HepG2 (cell line): ENCODE results near the gene CEP170. TPM values are rescaled to one million over a fixed set of nuclear protein-coding genes. Genes with fewer than 3 reads are reported as not detected.
"Not testable (repeated sequence)": the region's sequence is repeated elsewhere in the genome, so short reads cannot be mapped to it uniquely, and the experiment has no call there.

Experiments used
- ATAC-seq: fragments of 200-7000 bp; cut with Tn5 transposase; 3 replicates; pipeline ENCODE4 v1.9.1; 2020; ENCODE audit warnings: mild to moderate bottlenecking, moderate library complexity
- BruUV-seq: library from RNA; stranded (reverse); fragments of 400-500 nt; replicated peaks from 2 replicates; lab custom pipeline; 2021; lab: Mats Ljungman, UMichigan
- CTCF ChIA-PET: fragments of 300-600 bp; formaldehyde crosslinking; extraction: SDS; loops from one replicate; lab custom pipeline; 2021; ENCODE audit warnings: low total read pairs, inconsistent platforms, low intra/inter-chr PET ratio; lab: Yijun Ruan, JAX
- POLR2A ChIA-PET: fragments of 350-600 bp; sonication (Branson Sonifier 250); formaldehyde crosslinking; loops from one replicate; lab custom pipeline; 2020; ENCODE audit warnings: antibody characterized with exemption, inconsistent platforms; lab: Yijun Ruan, JAX
- DNase-seq: peaks from one replicate; pipeline ENCODE4 v3.0.0-alpha.2; 2015; ENCODE audit warnings: low spot score
- FAIRE-seq: peaks from 3 replicates; lab custom pipeline; 2011; peaks lifted over from hg19 to GRCh38; lab: Jason Lieb, UNC
- H2AFZ ChIP-seq: one replicate; pipeline ENCODE4 v1.6.1; 2011; ENCODE audit warnings: low read length, inconsistent platforms
- H3K27ac ChIP-seq: fragments of 300-600 bp; 3 replicates; pipeline ENCODE4 v1.8.0; 2011; ENCODE audit warnings: mixed run types, mild to moderate bottlenecking, mixed read lengths, low read length, inconsistent platforms; ENCODE audit not compliant: insufficient read depth; ENCODE audit errors: extremely low read length
- H3K27me3 ChIP-seq, 2 experiments: fragments of 200-600 bp in 1 of 2; 2 replicates in 1 of 2; 3 replicates in 1 of 2; pipeline versions ENCODE4 v1.6.0 to v1.8.0; 2011; ENCODE audit warnings: low read length in 2 of 2, mild to moderate bottlenecking in 2 of 2, moderate library complexity in 2 of 2, inconsistent platforms in 1 of 2; ENCODE audit not compliant: insufficient read depth in 2 of 2, control insufficient read depth in 1 of 2
- H3K36me3 ChIP-seq, 2 experiments: fragments of 200-600 bp in 1 of 2; replicated peaks in 1 of 2; 2 replicates in 1 of 2; 3 replicates in 1 of 2; pipeline versions ENCODE4 v1.5.1 to v1.8.0; 2011; ENCODE audit warnings: low read length in 2 of 2, inconsistent platforms in 1 of 2; ENCODE audit not compliant: insufficient read depth in 2 of 2, control insufficient read depth in 1 of 2
- H3K4me1 ChIP-seq: 2 replicates; pipeline ENCODE4 v1.5.1; 2012; ENCODE audit warnings: low read length, inconsistent platforms; ENCODE audit not compliant: insufficient read depth
- H3K4me2 ChIP-seq: 2 replicates; pipeline ENCODE4 v1.6.0; 2011; ENCODE audit warnings: low read depth, low read length, inconsistent platforms
- H3K4me3 ChIP-seq, 3 experiments: fragments of 200-600 bp in 1 of 3; sonication (generic), shearing (Covaris generic) in 1 of 3; replicated peaks in 1 of 3; 2 replicates each; pipeline ENCODE4 v1.5.1; 2011 to 2016; ENCODE audit warnings: low read length in 3 of 3, inconsistent platforms in 2 of 3, low read depth in 2 of 3, mild to moderate bottlenecking in 2 of 3, control low read depth in 1 of 3, mixed read lengths in 1 of 3; ENCODE audit not compliant: insufficient read depth in 1 of 3
- H3K79me2 ChIP-seq: one replicate; pipeline ENCODE4 v1.6.1; 2011; ENCODE audit warnings: low read length, inconsistent platforms; ENCODE audit not compliant: insufficient read depth
- H3K9ac ChIP-seq: 2 replicates; pipeline ENCODE4 v1.6.0; 2011; ENCODE audit warnings: mild to moderate bottlenecking, low read depth, low read length, inconsistent platforms; ENCODE audit not compliant: insufficient read depth
- H3K9me3 ChIP-seq: 2 replicates; pipeline ENCODE4 v1.5.1; 2012; ENCODE audit warnings: mild to moderate bottlenecking, low read length
- H4K20me1 ChIP-seq: 2 replicates; pipeline ENCODE4 v1.6.0; 2011; ENCODE audit warnings: inconsistent platforms, mild to moderate bottlenecking, low read length, moderate library complexity; ENCODE audit not compliant: insufficient read depth
- WGBS: methylation state at CpG from one replicate; pipeline ENCODE4 v1.1.6; 2017; ENCODE audit warnings: low lambda C conversion rate; 5-methylcytosine and 5-hydroxymethylcytosine counted together
- in situ Hi-C: cut with HindIII; loops from 2 replicates; pipeline ENCODE4 v1.10.0; 2017; ENCODE audit warnings: low pct_unique_long_range_greater_than_20kb; ENCODE audit not compliant: extremely low pct_ligation_motif_present
- intact Hi-C: fragments of 100-400 bp; cut with micrococcal nuclease; formaldehyde crosslinking; loops from one replicate; pipeline ENCODE4 v1.10.0; 2022; ENCODE audit not compliant: unreplicated experiment
- polyA plus RNA-seq, 8 experiments: library from polyadenylated mRNA; depleted of rRNA in 3 of 8; stranded (reverse) in 7 of 8; unstranded in 1 of 8; fragments of >200 nt; fragmentation: Illumina TruSeq in 4 of 8; extraction: Trizol in 4 of 8; gene quantifications; 2 replicates each; pipeline versions ENCODE4 v1.2.1 to v1.2.3, GENCODE V29; 2011 to 2016; ENCODE audit warnings: low read depth in 4 of 8, missing spikeins in 1 of 8, mixed read lengths in 1 of 8; ENCODE audit not compliant: insufficient read depth in 1 of 8
- total RNA-seq, 5 experiments: library from RNA; depleted of rRNA; stranded (reverse); fragments of >200 nt; fragmentation: Illumina TruSeq; extraction: Trizol; gene quantifications; 2 replicates each; pipeline ENCODE4 v1.2.3, GENCODE V29; 2016; ENCODE audit warnings: low read depth in 1 of 5

The CEP170 gene
- total and polyA plus RNA-seq, 2 of the 13 experiments (the other 11 are each of a cell fraction or from before 2014, with no cell fraction given): 23.0 to 28.6 TPM

GRCh38 chr1:243140498-243140897, 114.6 kb downstream of the CEP170 start:
- not testable (repeated sequence) for DNase-seq

GRCh38 chr1:243122876-243123409, 132.1 kb downstream of the CEP170 start:
- in situ Hi-C loops, H3K4me3 ChIP-seq, POLR2A ChIA-PET, FAIRE-seq, CTCF ChIA-PET, H3K27ac ChIP-seq, H4K20me1 ChIP-seq, H3K36me3 ChIP-seq, intact Hi-C loops, H3K9ac ChIP-seq, H3K79me2 ChIP-seq, H2AFZ ChIP-seq, DNase-seq, H3K9me3 ChIP-seq, H3K27me3 ChIP-seq, BruUV-seq, H3K4me1 ChIP-seq, ATAC-seq, H3K4me2 ChIP-seq: not testable (repeated sequence)
- 87% methylated on average over 5 of the region's 5 CpGs for WGBS

More at GRCh38 chr1:243140498-243140897, 114.6 kb downstream of the CEP170 start:
- 88% methylated on average over 1 of the region's 1 CpG for WGBS
- H4K20me1 ChIP-seq, H2AFZ ChIP-seq, intact Hi-C loops, in situ Hi-C loops, H3K9ac ChIP-seq, H3K4me1 ChIP-seq, FAIRE-seq, BruUV-seq, ATAC-seq, CTCF ChIA-PET, H3K9me3 ChIP-seq, H3K36me3 ChIP-seq, POLR2A ChIA-PET, H3K4me3 ChIP-seq, H3K27me3 ChIP-seq, H3K27ac ChIP-seq, H3K79me2 ChIP-seq, H3K4me2 ChIP-seq: not testable (repeated sequence)

DNA sequence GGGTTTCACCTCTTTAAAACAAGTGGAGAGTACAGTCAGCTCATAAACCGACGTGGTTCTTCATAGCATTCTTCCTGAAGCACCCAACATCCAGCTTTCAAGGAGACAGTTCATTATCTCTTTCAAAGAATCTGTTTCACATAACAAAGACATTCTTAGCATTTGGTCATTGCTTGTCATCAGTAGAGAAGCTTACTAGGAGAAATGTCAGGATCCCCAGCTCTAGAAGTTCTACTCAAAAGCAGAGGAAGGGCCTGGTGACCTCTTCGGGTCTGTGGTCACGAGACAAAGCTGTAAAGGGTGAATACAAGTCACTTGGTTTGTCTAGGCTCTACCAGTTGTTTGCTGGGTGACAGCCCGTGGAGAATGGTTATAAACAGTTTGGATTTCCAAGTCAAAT, 133.1 kb downstream of the CEP170 start:
- H4K20me1 ChIP-seq, FAIRE-seq, H3K9me3 ChIP-seq, POLR2A ChIA-PET, H3K4me3 ChIP-seq, H3K27me3 ChIP-seq, in situ Hi-C loops, H3K79me2 ChIP-seq, CTCF ChIA-PET, BruUV-seq, H3K36me3 ChIP-seq, H3K4me1 ChIP-seq, H3K9ac ChIP-seq, ATAC-seq, intact Hi-C loops, H2AFZ ChIP-seq, H3K27ac ChIP-seq, H3K4me2 ChIP-seq, DNase-seq: not testable (repeated sequence)
- WGBS: 87% methylated on average over 3 of the region's 5 CpGs
